ENCODE measurements around the gene KLK14.

The KLK14 gene

GRCh38 chr19:51083181-51083580 lies 494 bp upstream of the KLK14 start:
- DNase-seq, result no peak

- no peak for DNase-seq
Observed at GRCh38 chr19:51081476-51081875, 1.2 kb downstream of the KLK14 start.

DNA sequence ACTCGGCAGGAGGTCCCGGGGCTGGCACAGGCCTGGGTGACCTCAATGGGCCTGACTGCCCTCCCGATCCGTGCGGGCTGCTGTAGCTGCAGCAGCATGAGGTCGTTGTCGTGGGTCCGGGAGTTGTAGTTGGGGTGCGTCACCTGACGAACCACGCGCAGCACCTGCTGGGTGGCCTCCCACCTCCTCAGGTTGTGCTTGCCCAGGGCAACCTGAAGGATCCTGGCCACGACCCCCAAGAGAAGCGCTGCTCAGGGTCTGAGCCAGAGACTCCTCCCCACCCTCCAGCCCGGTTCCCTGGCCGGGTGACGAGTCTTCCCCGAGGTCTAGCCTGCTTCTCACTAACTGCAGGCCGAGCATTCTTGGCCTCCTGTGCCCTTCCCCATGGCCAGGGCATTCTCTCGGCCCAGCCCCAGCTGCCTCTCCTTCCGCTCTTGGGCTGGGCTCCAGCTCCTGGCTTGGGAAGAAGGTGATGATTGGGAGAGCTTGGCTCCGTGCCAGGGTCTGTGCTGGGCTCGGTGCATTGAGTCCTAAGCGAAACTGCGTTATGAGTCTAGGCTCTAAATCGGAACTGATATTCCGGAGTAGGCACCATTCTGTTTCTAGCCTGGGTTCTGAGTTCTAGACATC lies 3.1 kb downstream of the KLK14 start:
- DNase-seq, result no peak

GRCh38 chr19:51078731-51079130 lies 4.0 kb downstream of the KLK14 start:
- DNase-seq, result no peak

DNA sequence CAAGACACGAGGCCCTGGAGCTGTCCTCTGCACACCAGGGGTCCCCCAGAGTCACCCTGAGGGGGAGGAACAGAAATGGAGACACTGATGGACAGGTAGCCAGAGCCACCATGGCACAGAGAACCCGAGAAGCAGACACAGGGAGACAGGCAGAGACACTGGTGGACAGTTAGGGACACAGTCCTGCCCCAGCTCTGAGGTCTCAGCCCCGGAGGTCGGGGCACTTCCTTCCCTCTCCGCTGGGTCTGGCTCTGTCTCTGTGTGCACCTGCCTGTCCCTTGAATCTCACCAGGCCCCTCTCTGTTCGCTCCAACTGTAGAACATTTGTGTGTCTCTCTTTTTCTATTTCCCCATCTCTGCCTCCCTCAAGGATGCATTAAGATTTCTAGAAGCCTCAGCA lies 4.6 kb downstream of the KLK14 start:
- DNase-seq, result no peak

GRCh38 chr19:51076631-51077213 lies 6.0 kb downstream of the KLK14 start:
- no peak for DNase-seq

DNA sequence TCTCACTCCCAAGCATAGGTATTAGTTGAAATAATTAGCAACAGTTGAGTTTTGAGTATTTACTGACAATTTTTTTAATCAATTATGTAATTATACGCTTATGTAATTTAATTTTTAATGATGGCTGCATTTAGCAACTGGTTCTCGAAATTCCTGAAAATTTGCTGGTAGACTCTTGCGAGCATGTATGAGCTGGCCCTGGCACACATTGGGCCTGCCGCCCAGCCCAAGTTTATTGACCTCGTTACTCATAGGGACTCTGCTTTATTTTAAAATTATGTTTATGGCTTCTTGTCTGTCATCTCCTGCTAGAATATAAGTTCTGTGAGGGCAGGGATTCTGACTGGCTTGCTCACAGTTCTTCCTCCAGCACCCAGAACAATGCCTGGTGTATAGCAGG lies 6.7 kb downstream of the KLK14 start:
- DNase-seq, result no peak

GRCh38 chr19:51071095-51071405 lies 11.6 kb downstream of the KLK14 start:
- no peak for DNase-seq

- DNase-seq, result no peak
Observed at GRCh38 chr19:51070334-51071094, 12.2 kb downstream of the KLK14 start.

- DNase-seq, result no peak
Observed at GRCh38 chr19:51066393-51067186, 16.1 kb downstream of the KLK14 start.

GRCh38 chr19:51065221-51065960 lies 17.3 kb downstream of the KLK14 start:
- DNase-seq, result no peak

DNA sequence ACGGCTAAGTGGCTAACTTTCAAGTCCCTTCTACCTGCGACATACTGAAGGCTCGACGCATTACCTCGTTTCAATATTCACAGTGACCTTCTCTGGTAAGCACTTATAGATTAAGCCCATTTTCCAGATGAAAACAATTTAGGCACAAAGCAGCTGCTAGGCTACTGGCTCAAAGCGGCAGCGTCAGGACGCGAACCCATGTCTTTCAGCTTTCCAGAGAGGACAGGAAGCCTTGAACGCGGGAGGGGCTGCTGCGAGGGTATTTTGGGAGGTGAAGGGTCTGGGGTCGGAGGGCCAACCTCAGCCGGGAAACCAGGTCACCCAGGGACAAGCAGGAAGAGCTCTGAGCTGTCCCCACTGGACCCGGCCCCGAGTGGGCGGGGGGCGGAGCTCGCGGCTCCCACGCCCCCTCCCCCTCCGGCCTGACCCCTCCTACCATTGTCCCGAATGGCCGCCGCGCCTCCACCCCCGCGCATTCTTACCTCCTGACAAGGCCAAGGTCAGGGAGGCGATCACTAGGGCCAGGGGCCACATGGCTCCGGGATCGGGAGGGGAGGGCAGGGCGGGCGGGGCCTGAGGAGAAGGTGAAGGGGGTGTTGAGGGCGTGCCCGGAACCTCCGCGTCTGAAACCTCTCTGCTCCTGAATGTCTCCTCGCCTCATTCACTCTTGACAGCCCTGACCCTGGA lies 18.0 kb downstream of the KLK14 start, which contains the start of gene KLK13:
TSS of gene KLK13 (minus strand) at position 559 of the 687 bp plus-strand sequence. CDS start at position 534, 25 bp downstream.
- DNase-seq, result no peak

GRCh38 chr19:51063664-51064063 lies 19.0 kb downstream of the KLK14 start:
- no peak for DNase-seq

- no peak for DNase-seq
Observed at GRCh38 chr19:51060973-51061372, 21.7 kb downstream of the KLK14 start.

- no peak for DNase-seq
Observed at GRCh38 chr19:51060336-51060735, 22.4 kb downstream of the KLK14 start.

GRCh38 chr19:51059715-51060114 lies 23.0 kb downstream of the KLK14 start:
- no peak for DNase-seq

- no peak for DNase-seq
Observed at GRCh38 chr19:51055866-51056265, 26.8 kb downstream of the KLK14 start.

GRCh38 chr19:51047031-51047335 lies 35.7 kb downstream of the KLK14 start:
- no peak for DNase-seq

GRCh38 chr19:51044327-51044726 lies 38.4 kb downstream of the KLK14 start:
- DNase-seq, result no peak

- DNase-seq, result no peak
Observed at GRCh38 chr19:51043497-51043896, 39.2 kb downstream of the KLK14 start.

DNA sequence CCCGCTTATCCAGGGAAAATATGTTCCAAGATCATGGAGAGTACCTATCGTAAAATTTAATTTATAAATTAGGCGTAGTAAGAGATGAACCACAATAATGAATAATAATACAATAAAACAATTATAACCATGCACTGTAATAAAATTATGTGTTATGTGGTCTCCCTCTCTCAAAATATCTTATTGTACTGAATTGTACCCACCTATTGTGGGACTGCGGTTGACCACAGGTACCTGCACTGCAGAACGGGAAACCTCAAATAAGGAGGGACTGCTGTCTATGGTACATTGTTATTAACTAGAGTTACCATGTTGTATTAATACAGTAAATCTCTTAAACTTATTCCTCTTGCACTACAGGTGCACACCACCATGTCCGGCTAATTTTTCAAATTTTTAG lies 42.5 kb downstream of the KLK14 start:
- no peak for DNase-seq

DNA sequence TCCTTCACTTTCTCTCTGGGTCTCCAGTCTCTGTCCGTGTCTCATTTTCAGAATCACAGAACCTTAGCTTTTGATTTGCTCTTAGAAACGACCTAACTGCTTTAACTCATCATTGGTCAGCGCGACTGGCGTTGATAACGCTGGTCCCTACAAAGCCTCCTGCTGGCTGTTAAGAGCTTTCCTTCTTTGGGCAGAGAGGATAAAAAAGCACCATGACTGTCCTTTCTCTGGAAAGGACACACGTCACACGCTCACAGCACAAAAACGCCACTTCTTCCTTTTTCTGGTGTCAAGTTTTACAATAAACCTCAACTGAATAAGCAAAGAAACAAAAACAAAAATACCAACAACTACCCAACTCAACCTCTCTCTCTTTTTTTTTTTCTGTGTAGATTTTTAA lies 46.2 kb downstream of the KLK14 start:
- DNase-seq, result no peak

Measured in NCI-H2081 treated with DMSO at 0.1 percent for 48 hours (cell line).